Thyroid gland (tissue), 4 donors: ENCODE measurements around the gene CENPV.

Experiments used
- CTCF ChIP-seq, 6 experiments: fragments of 200-600 bp in 3 of 6; fragments of 450-650 bp in 3 of 6; sonication (generic) in 3 of 6; IDR thresholded peaks; one replicate each; pipeline ENCODE4 v1.5.1; 2016 to 2019; ENCODE audit warnings: antibody characterized with exemption in 6 of 6, mild to moderate bottlenecking in 2 of 6, inconsistent platforms in 1 of 6, moderate library complexity in 1 of 6
- POLR2A ChIP-seq, 2 donors: fragments of 450-650 bp; IDR thresholded peaks; one replicate each; pipeline ENCODE4 v1.6.1; 2017; ENCODE audit warnings: antibody characterized with exemption in 2 of 2, mild to moderate bottlenecking in 2 of 2, moderate library complexity in 1 of 2

GRCh38 chr17:16352667-16353316 lies 477 bp downstream of the CENPV start:
- no peak for TF ChIP-seq CTCF (IDR thresholded peaks at IDR 0.05)
- no peak for TF ChIP-seq POLR2A (IDR thresholded peaks at IDR 0.05)
